CD4-positive, alpha-beta T cell treated with Interleukin-12 subunit alpha and Interleukin-12 subunit beta, for 1 hour (primary cell): ENCODE measurements around the gene JAK3.

Source experiments
- DNase-seq: peaks from one replicate; pipeline ENCODE4 v3.0.0-alpha.2; 2020

Gene JAK3

DNA sequence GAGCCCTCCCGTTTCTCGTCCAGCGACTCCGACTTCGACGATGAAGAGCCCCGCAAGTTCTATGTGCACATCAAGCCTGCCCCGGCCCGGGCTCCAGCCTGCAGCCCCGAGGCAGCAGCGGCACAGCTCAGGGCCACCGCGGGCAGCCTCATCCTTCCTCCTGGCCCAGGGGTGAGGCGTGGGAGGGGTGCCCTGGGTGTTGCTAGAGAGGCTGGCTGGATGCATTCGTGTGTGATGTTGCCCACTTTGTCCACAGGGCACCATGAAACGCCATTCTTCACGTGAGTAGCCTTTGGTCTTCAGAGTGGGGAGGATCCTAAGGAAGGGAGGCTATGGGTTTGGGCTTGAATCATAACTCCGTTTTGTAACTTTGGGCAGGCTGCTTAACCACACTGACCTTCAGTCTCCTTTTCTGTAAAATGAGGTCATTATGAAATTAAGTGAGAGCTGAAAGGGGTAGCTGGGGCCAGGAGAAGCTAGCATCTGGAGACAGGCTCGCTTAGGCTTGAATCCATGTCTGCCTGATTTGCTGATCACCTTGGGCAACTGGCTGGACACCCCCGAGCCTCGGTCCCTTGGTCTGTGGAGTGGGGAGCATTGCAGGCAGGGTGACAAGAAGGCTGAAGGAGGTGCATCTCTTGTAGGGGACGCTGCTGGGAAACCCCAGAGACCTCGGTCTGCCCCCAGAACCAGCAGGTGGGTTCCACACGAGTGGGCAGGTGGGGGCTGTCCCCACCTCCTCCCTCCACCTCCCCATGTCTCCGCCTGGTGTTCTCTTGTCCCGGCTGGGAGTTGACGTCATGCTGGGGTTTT lies 71.6 kb downstream of the JAK3 start:
- DNase-seq: no peak

DNA sequence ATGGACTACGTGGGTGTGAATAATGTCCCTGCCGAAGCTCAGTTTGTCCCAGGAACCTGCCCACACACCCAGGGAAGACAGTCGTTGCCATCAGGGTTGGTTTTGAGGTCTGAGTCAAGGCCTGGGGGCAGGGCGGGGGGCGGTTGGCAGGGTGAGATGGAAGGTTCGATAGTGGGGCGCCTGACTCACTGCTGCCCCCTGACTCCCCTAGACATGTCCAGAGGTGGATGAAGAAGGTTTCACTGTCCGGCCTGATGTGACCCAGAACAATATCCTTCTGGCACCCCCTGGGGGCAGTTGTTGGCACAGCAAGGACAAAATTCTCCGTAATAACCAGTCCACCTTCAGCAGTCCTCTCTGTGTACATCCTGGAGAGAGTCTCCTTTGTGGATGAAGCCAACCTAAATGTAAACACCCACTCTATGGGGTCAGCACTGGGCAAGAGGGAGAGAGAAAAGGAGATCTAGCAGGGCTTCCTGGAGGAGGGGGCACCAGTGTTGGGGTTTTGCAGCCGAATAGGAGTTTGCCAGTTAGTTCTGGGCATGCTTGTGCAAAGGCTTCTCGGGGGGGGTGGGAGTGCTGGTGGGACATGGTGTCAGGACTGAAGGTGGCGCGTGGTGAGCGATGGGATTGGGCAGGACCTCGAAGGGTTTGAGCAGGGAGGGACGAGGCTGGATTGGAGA lies 72.4 kb downstream of the JAK3 start:
- peak; percentile 45 for DNase-seq
